ENCODE measurements around the gene LRRC47.

The LRRC47 gene

GRCh38 chr1:3730543-3731247, 65.6 kb downstream of the LRRC47 start:
- DNase-seq: no peak

- DNase-seq: no peak
Measured at GRCh38 chr1:3729594-3730542, 66.4 kb downstream of the LRRC47 start.

Data from activated T-cell treated with anti-CD3 and anti-CD28 coated beads, Interleukin-2, amount 50 U/mL, for 48 hours (primary cell).